Common myeloid progenitor, CD34-positive (primary cell): ENCODE results near the gene NELL2.

Experiments used
- CTCF ChIA-PET: fragments of 350-600 bp; sonication (Branson Sonifier 250); formaldehyde crosslinking; loops from one replicate; lab custom pipeline; 2021; ENCODE audit warnings: antibody characterized with exemption; lab: Charles Lee
- POLR2A ChIA-PET: fragments of 350-600 bp; sonication (Branson Sonifier 250); formaldehyde crosslinking; loops from one replicate; lab custom pipeline; 2021; ENCODE audit warnings: antibody characterized with exemption; lab: Charles Lee
- DNase-seq, 3 donors: peaks; one replicate each; pipeline versions ENCODE4 v3.0.0 to v3.0.0-alpha.2; 2013
- H3K27ac ChIP-seq, 2 experiments: 1 replicate in 1 of 2; 2 replicates in 1 of 2; pipeline ENCODE4 v1.7.0; 2013; ENCODE audit warnings: inconsistent platforms in 2 of 2, low read length in 2 of 2, mild to moderate bottlenecking in 2 of 2, low read depth in 1 of 2, moderate library complexity in 1 of 2; ENCODE audit not compliant: severe bottlenecking in 2 of 2, insufficient read depth in 1 of 2, poor library complexity in 1 of 2
- H3K27me3 ChIP-seq, 5 experiments: replicated peaks in 2 of 5; 1 replicate in 3 of 5; 2 replicates in 2 of 5; pipeline versions ENCODE4 v1.6.1 to v1.7.0; 2013; ENCODE audit warnings: low read length in 4 of 5, mild to moderate bottlenecking in 2 of 5, moderate library complexity in 2 of 5, inconsistent platforms in 1 of 5; ENCODE audit not compliant: insufficient read depth in 5 of 5, control insufficient read depth in 4 of 5
- H3K36me3 ChIP-seq, 4 experiments: 1 replicate in 2 of 4; 2 replicates in 2 of 4; pipeline versions ENCODE4 v1.6.1 to v1.7.0; 2013; ENCODE audit warnings: low read length in 3 of 4, control low read depth in 1 of 4, mild to moderate bottlenecking in 1 of 4; ENCODE audit not compliant: control insufficient read depth in 4 of 4, insufficient read depth in 4 of 4
- H3K4me1 ChIP-seq, 4 experiments: 1 replicate in 3 of 4; 2 replicates in 1 of 4; pipeline versions ENCODE4 v1.6.1 to v1.7.1; 2013; ENCODE audit warnings: low read length in 3 of 4, mild to moderate bottlenecking in 3 of 4, control low read depth in 1 of 4, inconsistent platforms in 1 of 4, moderate library complexity in 1 of 4; ENCODE audit not compliant: control insufficient read depth in 4 of 4, insufficient read depth in 4 of 4; ENCODE audit errors: control extremely low read depth in 1 of 4
- H3K4me3 ChIP-seq, 7 experiments: 1 replicate in 4 of 7; 2 replicates in 3 of 7; pipeline versions ENCODE4 v1.5.1 to v1.7.0; 2013; ENCODE audit warnings: mild to moderate bottlenecking in 7 of 7, low read length in 6 of 7, moderate library complexity in 6 of 7, inconsistent platforms in 2 of 7, low read depth in 2 of 7, control low read depth in 1 of 7; ENCODE audit not compliant: insufficient read depth in 4 of 7, control insufficient read depth in 1 of 7; ENCODE audit errors: extremely low read depth in 1 of 7
- H3K9me3 ChIP-seq, 5 experiments: 1 replicate in 4 of 5; 2 replicates in 1 of 5; pipeline versions ENCODE4 v1.6.1 to v1.7.1; 2013; ENCODE audit warnings: low read length in 4 of 5, mild to moderate bottlenecking in 2 of 5, inconsistent platforms in 1 of 5, low read depth in 1 of 5, moderate library complexity in 1 of 5; ENCODE audit not compliant: control insufficient read depth in 4 of 5, insufficient read depth in 2 of 5; ENCODE audit errors: control extremely low read depth in 1 of 5
- WGBS: methylation state at CpG from one replicate; pipeline ENCODE4 v1.1.5; 2013; ENCODE audit not compliant: insufficient coverage; 5-methylcytosine and 5-hydroxymethylcytosine counted together

The NELL2 gene

GRCh38 chr12:44655846-44656245 lies 220.3 kb downstream of the NELL2 start:
- Histone ChIP-seq H3K36me3 (no peaks in the 10 kb centered on the region), H3K27ac (no peak overlapping the region), H3K27me3 (no peaks in the 10 kb centered on the region), H3K9me3 (no peaks in the 10 kb centered on the region), H3K4me3 (no peak overlapping the region), H3K4me1 (no peaks in the 10 kb centered on the region)
- ChIA-PET CTCF (no interaction called here), POLR2A (no interaction called here)
- no peak for DNase-seq

- no peak overlapping the region for H3K4me3 ChIP-seq
- no peak for DNase-seq
- POLR2A ChIA-PET: no interaction called here
- CTCF ChIA-PET: no interaction called here
- H3K4me1 ChIP-seq: no peaks in the 10 kb centered on the region
- H3K27ac ChIP-seq: no peak overlapping the region
- H3K27me3 ChIP-seq: no peaks in the 10 kb centered on the region
- 48% methylated on average over 9 of the region's 12 CpGs for WGBS
- H3K9me3 ChIP-seq: no peaks in the 10 kb centered on the region
- H3K36me3 ChIP-seq: no peaks in the 10 kb centered on the region
These were observed 221.2 kb downstream of the NELL2 start for GRCh38 chr12:44654646-44655639.

GRCh38 chr12:44653861-44654527 lies 222.1 kb downstream of the NELL2 start:
- no peak for DNase-seq
- H3K9me3 ChIP-seq: no peaks in the 10 kb centered on the region
- no CpG with 5 or more reads among the region's 3 CpGs for WGBS
- ChIA-PET CTCF (no interaction called here), POLR2A (no interaction called here)
- no peaks in the 10 kb centered on the region for H3K4me1 ChIP-seq
- no peak overlapping the region for H3K4me3 ChIP-seq
- H3K36me3 ChIP-seq: no peaks in the 10 kb centered on the region
- no peaks in the 10 kb centered on the region for H3K27me3 ChIP-seq
- H3K27ac ChIP-seq: no peak overlapping the region

GRCh38 chr12:44649693-44650092 lies 226.4 kb downstream of the NELL2 start:
- whole genome bisulfite sequencing: 80% methylated on average over 1 of the region's 2 CpGs
- Histone ChIP-seq H3K9me3 (no peaks in the 10 kb centered on the region), H3K4me1 (no peaks in the 10 kb centered on the region), H3K4me3 (no peak overlapping the region), H3K27me3 (no peaks in the 10 kb centered on the region), H3K36me3 (no peaks in the 10 kb centered on the region), H3K27ac (no peak overlapping the region)
- ChIA-PET POLR2A (no interaction called here), CTCF (no interaction called here)
- DNase-seq: no peak

GRCh38 chr12:44647917-44648690 lies 228.0 kb downstream of the NELL2 start:
- Histone ChIP-seq H3K27me3 (no peaks in the 10 kb centered on the region), H3K27ac (no peak overlapping the region), H3K4me3 (no peak overlapping the region), H3K4me1 (no peaks in the 10 kb centered on the region), H3K9me3 (no peaks in the 10 kb centered on the region), H3K36me3 (no peaks in the 10 kb centered on the region)
- POLR2A ChIA-PET: no interaction called here
- no peak for DNase-seq
- 40% methylated on average over 2 of the region's 5 CpGs for WGBS
- CTCF ChIA-PET: interaction anchor here (0.6 kb wide), 1 partner anchor 26 kb away, joined by 3 read pairs; no protein-coding TSS in a partner anchor

GRCh38 chr12:44640427-44641190 lies 235.5 kb downstream of the NELL2 start:
- ChIA-PET POLR2A (no interaction called here), CTCF (interaction anchor here (1.2 kb wide), 1 partner anchor 29 kb away, joined by 3 read pairs; no protein-coding TSS in a partner anchor)
- Histone ChIP-seq H3K9me3 (no peaks in the 10 kb centered on the region), H3K4me1 (no peaks in the 10 kb centered on the region), H3K36me3 (no peaks in the 10 kb centered on the region), H3K4me3 (no peak overlapping the region), H3K27ac (no peak overlapping the region), H3K27me3 (no peaks in the 10 kb centered on the region)
- no peak for DNase-seq
- no CpG with 5 or more reads among the region's 2 CpGs for WGBS
